ENCODE measurements around the gene SLC9A3. TPM values are rescaled to one million over a fixed set of nuclear protein-coding genes. Genes with fewer than 3 reads are reported as not detected.
"Not testable (repeated sequence)": the region's sequence is repeated elsewhere in the genome, so short reads cannot be mapped to it uniquely, and the experiment has no call there.

Gene SLC9A3
- total RNA-seq, 2 donors from 2014 or later, result 4.3 to 5.3 TPM

DNA sequence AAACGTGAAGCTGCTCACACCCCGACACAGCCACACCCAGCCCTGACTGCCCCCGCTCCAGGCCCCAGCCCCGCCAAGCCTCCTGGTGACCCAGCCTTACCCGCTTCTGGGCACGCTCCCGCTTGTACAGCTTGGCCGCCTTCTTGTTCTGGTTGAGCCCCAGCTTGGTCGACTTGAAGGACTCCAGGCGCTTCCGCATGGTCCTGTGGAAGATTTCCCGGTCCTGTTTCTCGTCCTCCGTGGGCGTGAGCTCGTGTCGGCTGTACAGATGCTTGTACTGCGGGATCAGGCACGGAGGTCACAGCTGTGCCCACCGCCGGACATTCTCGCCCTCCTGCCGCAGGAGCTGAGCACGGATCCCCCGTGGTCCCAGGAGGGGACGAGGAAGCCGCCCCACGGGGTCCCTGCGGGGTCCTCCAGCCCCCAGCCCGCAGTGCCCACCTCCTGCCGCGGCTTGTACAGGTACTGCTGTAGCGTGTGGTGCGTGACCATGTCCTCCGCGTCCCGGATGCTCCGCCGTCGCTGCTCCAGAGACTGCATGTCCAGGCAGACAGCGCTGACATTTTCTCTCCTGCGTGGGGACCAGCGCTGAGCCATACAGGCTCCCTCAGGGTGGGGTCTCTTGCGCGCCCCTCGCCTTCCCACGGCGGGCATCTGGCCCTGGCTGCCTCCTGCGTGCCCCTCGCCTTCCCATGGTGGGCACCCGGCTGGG, 48.0 kb downstream of the SLC9A3 start:
- TF ChIP-seq, protein P1, sequence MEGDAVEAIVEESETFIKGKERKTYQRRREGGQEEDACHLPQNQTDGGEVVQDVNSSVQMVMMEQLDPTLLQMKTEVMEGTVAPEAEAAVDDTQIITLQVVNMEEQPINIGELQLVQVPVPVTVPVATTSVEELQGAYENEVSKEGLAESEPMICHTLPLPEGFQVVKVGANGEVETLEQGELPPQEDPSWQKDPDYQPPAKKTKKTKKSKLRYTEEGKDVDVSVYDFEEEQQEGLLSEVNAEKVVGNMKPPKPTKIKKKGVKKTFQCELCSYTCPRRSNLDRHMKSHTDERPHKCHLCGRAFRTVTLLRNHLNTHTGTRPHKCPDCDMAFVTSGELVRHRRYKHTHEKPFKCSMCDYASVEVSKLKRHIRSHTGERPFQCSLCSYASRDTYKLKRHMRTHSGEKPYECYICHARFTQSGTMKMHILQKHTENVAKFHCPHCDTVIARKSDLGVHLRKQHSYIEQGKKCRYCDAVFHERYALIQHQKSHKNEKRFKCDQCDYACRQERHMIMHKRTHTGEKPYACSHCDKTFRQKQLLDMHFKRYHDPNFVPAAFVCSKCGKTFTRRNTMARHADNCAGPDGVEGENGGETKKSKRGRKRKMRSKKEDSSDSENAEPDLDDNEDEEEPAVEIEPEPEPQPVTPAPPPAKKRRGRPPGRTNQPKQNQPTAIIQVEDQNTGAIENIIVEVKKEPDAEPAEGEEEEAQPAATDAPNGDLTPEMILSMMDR (IDR thresholded peaks at IDR 0.05), result no peak
- no peak for TF ChIP-seq POLR2A (IDR thresholded peaks at IDR 0.05)
- no peak for TF ChIP-seq POLR2AphosphoS5 (IDR thresholded peaks at IDR 0.05)
- no peak overlapping the region for H3K4me3 ChIP-seq
- no peaks in the 10 kb centered on the region for H3K9me3 ChIP-seq
- WGBS, result 81% methylated on average over 51 of the region's 51 CpGs
- no peak for DNase-seq (ENCODE audit: low spot score)
- H3K36me3 ChIP-seq, result no peaks in the 10 kb centered on the region
- intact Hi-C loops (cut with DNase I), result loop anchor here (10.0 kb wide), 2 partner anchors 139 to 419 kb away; partner anchors contain the start of genes BRD9, CEP72 and TRIP13
- H3K27me3 ChIP-seq (replicated peaks; ENCODE audit: insufficient read depth), result peaks cover 2% of the 10 kb centered on the region
- H3K4me1 ChIP-seq (replicated peaks), result peaks cover 12% of the 10 kb centered on the region
- H3K27ac ChIP-seq, result no peak overlapping the region

DNA sequence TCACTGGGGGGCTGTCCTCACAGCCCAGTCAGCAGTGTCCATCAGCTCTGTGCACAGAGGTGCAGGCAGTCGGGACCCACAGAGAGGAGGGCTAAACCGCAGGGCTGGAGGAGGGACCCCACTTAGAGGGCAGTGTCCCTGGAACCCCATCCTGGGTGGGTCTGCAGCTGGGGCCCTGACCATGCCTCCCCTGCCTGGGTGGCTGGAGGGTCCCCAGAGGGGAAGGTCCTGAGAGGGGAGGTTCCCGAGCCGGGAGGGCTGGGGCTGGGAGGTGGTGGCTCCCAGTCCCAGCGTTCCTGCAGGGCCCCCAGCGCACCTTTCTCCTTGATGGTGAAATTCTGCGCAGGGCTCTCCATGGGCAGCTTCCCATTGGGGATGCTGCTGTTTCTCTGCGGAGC, 48.5 kb downstream of the SLC9A3 start:
- intact Hi-C loops (cut with DNase I), result loop anchor here (10.0 kb wide), 2 partner anchors 139 to 419 kb away; partner anchors contain the start of genes BRD9, CEP72 and TRIP13
- DNase-seq (ENCODE audit: low spot score), result no peak
- H3K4me3 ChIP-seq, result no peak overlapping the region
- H3K36me3 ChIP-seq, result no peaks in the 10 kb centered on the region
- WGBS, result 76% methylated on average over 5 of the region's 8 CpGs
- no peaks in the 10 kb centered on the region for H3K9me3 ChIP-seq
- no peak overlapping the region for H3K27ac ChIP-seq
- no peak for TF ChIP-seq POLR2A (IDR thresholded peaks at IDR 0.05)
- TF ChIP-seq POLR2AphosphoS5 (IDR thresholded peaks at IDR 0.05), result no peak
- TF ChIP-seq, protein P1 (IDR thresholded peaks at IDR 0.05), result no peak
- H3K4me1 ChIP-seq (replicated peaks), result peaks cover 12% of the 10 kb centered on the region
- peaks cover 2% of the 10 kb centered on the region for H3K27me3 ChIP-seq (replicated peaks; ENCODE audit: insufficient read depth)

DNA sequence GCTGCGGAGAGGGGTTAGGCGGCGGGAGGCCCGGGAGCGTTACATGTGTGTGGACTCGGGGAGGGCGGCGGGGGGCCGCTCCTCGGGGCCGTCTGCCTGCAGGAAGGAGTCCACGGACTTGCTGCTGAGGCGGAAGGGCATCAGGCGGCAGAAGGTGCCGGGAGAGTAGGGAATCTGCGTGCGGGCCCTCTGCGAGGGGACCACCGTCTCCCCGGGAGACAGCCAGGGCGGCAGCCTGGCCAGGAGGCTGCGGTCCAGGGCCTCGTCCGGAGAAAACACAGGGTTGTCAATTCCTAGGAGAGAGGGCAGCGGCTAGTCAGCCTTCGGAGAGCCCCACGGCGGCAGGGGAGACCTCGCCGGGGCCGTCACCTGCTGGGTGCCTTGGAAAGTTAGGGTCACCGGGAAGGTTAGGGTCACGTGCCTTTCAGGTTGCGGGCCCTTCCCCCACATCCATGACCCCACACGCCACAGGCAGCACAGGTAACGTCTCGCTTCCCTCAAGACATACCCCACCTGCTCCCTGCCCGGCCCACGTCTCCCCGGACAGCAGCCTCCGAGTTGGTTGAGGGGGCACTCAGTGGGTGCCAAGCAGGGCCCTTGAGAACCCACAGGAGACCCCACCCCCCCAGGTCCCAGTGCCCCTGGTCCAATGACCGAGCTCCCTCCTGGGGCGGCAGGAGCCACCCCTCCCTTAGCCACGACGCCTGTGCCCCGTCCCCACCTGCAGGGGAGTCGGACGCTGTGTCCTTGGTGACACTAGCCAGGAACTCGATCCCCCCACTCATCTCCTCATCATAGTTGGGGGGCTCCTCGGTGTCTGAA, 49.2 kb downstream of the SLC9A3 start:
- no peak overlapping the region for H3K27ac ChIP-seq
- H3K9me3 ChIP-seq, result no peaks in the 10 kb centered on the region
- peaks cover 2% of the 10 kb centered on the region for H3K27me3 ChIP-seq (replicated peaks; ENCODE audit: insufficient read depth)
- H3K36me3 ChIP-seq, result no peaks in the 10 kb centered on the region
- no peak for DNase-seq (ENCODE audit: low spot score)
- intact Hi-C loops (cut with DNase I), result loop anchor here (10.0 kb wide), 2 partner anchors 140 to 420 kb away; partner anchors contain the start of genes BRD9, CEP72 and TRIP13
- peaks cover 12% of the 10 kb centered on the region for H3K4me1 ChIP-seq (replicated peaks)
- WGBS, result 19% methylated on average over 49 of the region's 50 CpGs
- H3K4me3 ChIP-seq, result peak overlapping the region in 1 of 2 donors; percentile 18
- TF ChIP-seq POLR2AphosphoS5 (IDR thresholded peaks at IDR 0.05) (no peak), POLR2A (IDR thresholded peaks at IDR 0.05) (no peak)
- TF ChIP-seq, protein P1 (IDR thresholded peaks at IDR 0.05), result no peak

- H3K36me3 ChIP-seq; H3K9me3 ChIP-seq; H3K27ac ChIP-seq; DNase-seq (ENCODE audit: low spot score); H3K27me3 ChIP-seq (replicated peaks; ENCODE audit: insufficient read depth): not testable (repeated sequence)
- H3K4me1 ChIP-seq (replicated peaks), result peaks cover 12% of the 10 kb centered on the region
- intact Hi-C loops (cut with DNase I), result loop anchor here (10.0 kb wide), 2 partner anchors 140 to 420 kb away; partner anchors contain the start of genes BRD9, CEP72 and TRIP13
- peak overlapping the region; percentile 76 to 85 for H3K4me3 ChIP-seq
- WGBS, result 2% methylated on average over 19 of the region's 50 CpGs
Measured at GRCh38 chr5:474232-474839, 49.9 kb downstream of the SLC9A3 start.

Data from prostate gland (tissue), 2 donors.